Measurements from ENCODE around the gene NOX3. TPM values are rescaled to one million over a fixed set of nuclear protein-coding genes. Genes with fewer than 3 reads are reported as not detected.

The NOX3 gene
- total and polyA plus RNA-seq, 3 experiments from 2014 or later: not detected

DNA sequence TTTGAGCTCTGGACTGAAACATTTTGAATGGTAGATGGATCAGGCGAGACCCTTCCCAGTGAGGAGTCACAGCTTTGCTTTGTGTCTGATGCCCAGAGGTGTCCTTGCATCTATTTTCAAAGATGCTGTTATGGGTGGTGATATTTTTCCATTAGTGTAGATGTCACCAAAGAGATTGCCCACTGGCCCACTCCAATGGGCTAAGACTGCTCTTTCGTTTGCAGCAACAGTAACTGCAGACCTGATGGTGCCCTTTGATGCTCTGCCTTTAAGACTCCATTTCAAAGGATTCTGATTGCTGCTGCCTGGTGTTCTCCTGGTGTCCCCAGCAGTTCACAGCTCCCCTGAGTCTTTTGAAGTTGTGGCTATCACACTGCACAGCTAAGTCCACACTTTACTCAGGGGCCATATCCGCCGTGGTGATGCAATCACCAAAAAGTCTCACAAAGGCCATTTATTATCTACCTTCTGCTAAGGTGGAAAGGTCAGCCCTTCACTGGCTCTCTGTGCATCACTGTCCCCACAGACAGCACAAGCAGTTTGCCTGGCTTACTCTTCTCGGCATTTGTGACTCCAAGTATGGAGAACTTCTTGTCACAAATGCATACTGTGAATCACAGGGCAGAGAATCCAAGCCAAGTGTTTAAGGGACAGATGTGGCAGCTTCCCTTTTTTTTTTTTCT, 56.4 kb downstream of the NOX3 start:
- Histone ChIP-seq H3K36me3 (ENCODE audit: insufficient read depth, low read length) (no peaks in the 10 kb centered on the region), H3K27me3 (ENCODE audit: insufficient read depth, low read length, poor library complexity, severe bottlenecking) (no peaks in the 10 kb centered on the region), H3K4me1 (ENCODE audit: insufficient read depth, low read length) (no peaks in the 10 kb centered on the region), H3K27ac (ENCODE audit: low read depth, low read length) (no peak overlapping the region), H3K9me3 (ENCODE audit: low read length) (no peaks in the 10 kb centered on the region), H3K4me3 (ENCODE audit: low read length) (no peak overlapping the region)
- Mint-ChIP-seq H3K4me3 (no peak overlapping the region), H3K9me3 (no peaks in the 10 kb centered on the region), H3K4me1 (no peaks in the 10 kb centered on the region), H3K27ac (no peak overlapping the region), H3K36me3 (no peaks in the 10 kb centered on the region), H3K27me3 (peaks cover 0 to 11% of the 10 kb centered on the region in 2 donors)
- ChIA-PET CTCF (no interaction called here), POLR2A (no interaction called here)
- DNase-seq: no peak

DNA sequence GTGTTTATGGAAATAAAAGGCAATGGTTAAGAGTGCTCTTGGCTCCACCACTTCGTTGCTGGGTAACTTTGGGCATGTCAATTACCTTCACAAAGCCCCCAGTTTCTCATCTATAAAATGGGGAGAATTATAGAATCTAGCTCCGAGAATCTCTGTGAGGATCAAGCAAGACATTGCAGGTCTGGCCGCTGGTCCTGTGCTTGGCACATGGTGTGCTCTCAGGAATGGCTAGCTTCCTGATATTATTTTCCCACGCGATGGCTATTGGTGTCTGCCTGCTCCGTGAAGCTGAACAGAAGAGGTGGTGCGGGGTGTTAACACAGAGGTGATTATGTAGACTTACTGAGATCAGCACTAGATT, 57.0 kb downstream of the NOX3 start:
- Histone ChIP-seq H3K4me3 (ENCODE audit: low read length) (no peak overlapping the region), H3K27me3 (ENCODE audit: insufficient read depth, low read length, poor library complexity, severe bottlenecking) (no peaks in the 10 kb centered on the region), H3K4me1 (ENCODE audit: insufficient read depth, low read length) (no peaks in the 10 kb centered on the region), H3K27ac (ENCODE audit: low read depth, low read length) (no peak overlapping the region), H3K36me3 (ENCODE audit: insufficient read depth, low read length) (no peaks in the 10 kb centered on the region), H3K9me3 (ENCODE audit: low read length) (no peaks in the 10 kb centered on the region)
- ChIA-PET CTCF (no interaction called here), POLR2A (no interaction called here)
- Mint-ChIP-seq H3K27me3 (peaks cover 3 to 16% of the 10 kb centered on the region in 2 donors), H3K36me3 (no peaks in the 10 kb centered on the region), H3K27ac (no peak overlapping the region), H3K4me1 (no peaks in the 10 kb centered on the region), H3K9me3 (no peaks in the 10 kb centered on the region), H3K4me3 (no peak overlapping the region)
- DNase-seq: no peak

DNA sequence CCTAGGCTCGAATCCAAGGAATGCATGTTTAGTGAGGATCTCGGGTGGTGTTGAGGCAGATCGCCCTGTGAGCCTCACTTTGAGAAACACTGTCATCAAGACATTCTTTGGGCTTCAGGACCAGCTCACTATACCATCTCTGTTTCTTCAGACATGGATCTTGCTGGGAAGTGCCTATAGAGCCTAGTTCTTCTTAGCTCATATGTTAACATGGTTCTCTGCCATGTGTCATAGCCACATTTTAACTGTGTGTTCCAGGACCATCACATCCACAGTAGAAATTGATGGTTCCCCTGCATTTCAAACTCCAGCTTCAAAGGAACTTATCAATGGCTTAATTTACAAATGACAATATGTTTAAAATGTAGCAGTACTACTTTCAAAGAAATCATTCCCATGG, 57.4 kb downstream of the NOX3 start:
- Mint-ChIP-seq H3K9me3 (no peaks in the 10 kb centered on the region), H3K27me3 (peaks cover 4 to 18% of the 10 kb centered on the region in 2 donors), H3K27ac (no peak overlapping the region), H3K36me3 (no peaks in the 10 kb centered on the region), H3K4me3 (no peak overlapping the region), H3K4me1 (no peaks in the 10 kb centered on the region)
- H3K36me3 ChIP-seq (ENCODE audit: insufficient read depth, low read length): no peaks in the 10 kb centered on the region
- H3K27me3 ChIP-seq (ENCODE audit: insufficient read depth, low read length, poor library complexity, severe bottlenecking): no peaks in the 10 kb centered on the region
- CTCF ChIA-PET: no interaction called here
- no peaks in the 10 kb centered on the region for H3K4me1 ChIP-seq (ENCODE audit: insufficient read depth, low read length)
- no peak overlapping the region for H3K27ac ChIP-seq (ENCODE audit: low read depth, low read length)
- H3K4me3 ChIP-seq (ENCODE audit: low read length): no peak overlapping the region
- H3K9me3 ChIP-seq (ENCODE audit: low read length): no peaks in the 10 kb centered on the region
- POLR2A ChIA-PET: interaction anchor here (0.7 kb wide), 1 partner anchor 141 kb away, joined by 3 read pairs; no protein-coding TSS in a partner anchor
- no peak for DNase-seq

DNA sequence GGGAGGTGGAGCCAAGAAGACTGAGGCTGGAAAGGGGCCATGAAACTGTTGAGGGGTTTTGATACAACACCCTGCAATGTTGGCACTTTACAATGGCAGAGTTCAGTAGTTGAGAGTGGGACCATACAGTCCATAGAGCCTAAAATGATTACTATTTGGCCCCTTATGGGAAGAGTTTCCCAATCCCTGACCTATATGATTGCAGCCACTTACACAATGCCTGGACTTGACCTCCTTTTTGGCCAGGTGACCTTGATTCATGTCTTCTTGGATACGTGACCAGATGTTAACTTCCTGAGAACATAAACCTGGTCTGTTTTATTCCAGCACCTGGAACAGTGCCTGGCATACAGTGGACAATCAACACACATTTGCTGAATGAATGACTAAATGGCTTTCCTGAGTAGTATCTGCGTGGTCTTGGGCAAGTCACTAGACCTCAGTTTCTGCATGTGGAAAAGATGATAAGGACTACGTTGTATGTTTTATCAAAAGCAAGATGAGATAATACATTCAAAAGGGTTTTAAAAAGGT, 58.4 kb downstream of the NOX3 start:
- no peak overlapping the region for H3K27ac Mint-ChIP-seq
- no peaks in the 10 kb centered on the region for H3K4me1 Mint-ChIP-seq
- H3K27me3 Mint-ChIP-seq: peaks cover 4 to 22% of the 10 kb centered on the region in 2 donors

DNA sequence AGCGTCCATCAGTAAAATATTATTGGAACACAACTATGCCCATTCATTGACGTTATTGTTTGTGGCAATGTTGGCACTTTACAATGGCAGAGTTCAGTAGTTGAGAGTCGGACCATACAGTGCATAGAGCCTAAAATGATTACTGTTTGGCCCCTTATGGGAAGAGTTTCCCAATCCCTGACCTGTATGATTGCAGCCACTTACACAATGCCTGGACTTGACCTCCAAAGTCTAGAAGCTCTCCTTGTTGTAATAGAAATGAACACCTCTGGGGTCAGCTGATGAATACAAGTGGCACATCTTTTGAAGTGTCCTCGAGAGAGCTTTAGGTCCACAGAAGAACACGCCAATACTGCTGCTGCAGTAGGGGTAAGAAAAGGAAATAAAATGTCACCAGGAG, 59.0 kb downstream of the NOX3 start:
- Mint-ChIP-seq H3K27me3 (peaks cover 4 to 22% of the 10 kb centered on the region in 2 donors), H3K4me3 (no peak overlapping the region), H3K27ac (no peak overlapping the region), H3K36me3 (no peaks in the 10 kb centered on the region), H3K9me3 (no peaks in the 10 kb centered on the region), H3K4me1 (no peaks in the 10 kb centered on the region)
- DNase-seq: no peak
- CTCF ChIA-PET: no interaction called here
- no peaks in the 10 kb centered on the region for H3K36me3 ChIP-seq (ENCODE audit: insufficient read depth, low read length)
- POLR2A ChIA-PET: interaction anchor here (0.5 kb wide), 1 partner anchor 166 kb away, joined by 3 read pairs; no protein-coding TSS in a partner anchor
- no peak overlapping the region for H3K27ac ChIP-seq (ENCODE audit: low read depth, low read length)
- no peaks in the 10 kb centered on the region for H3K4me1 ChIP-seq (ENCODE audit: insufficient read depth, low read length)
- H3K27me3 ChIP-seq (ENCODE audit: insufficient read depth, low read length, poor library complexity, severe bottlenecking): no peaks in the 10 kb centered on the region
- no peaks in the 10 kb centered on the region for H3K9me3 ChIP-seq (ENCODE audit: low read length)
- H3K4me3 ChIP-seq (ENCODE audit: low read length): no peak overlapping the region

More for the DNA sequence above, 58.4 kb downstream of the NOX3 start:
- Histone ChIP-seq H3K4me1 (ENCODE audit: insufficient read depth, low read length) (no peaks in the 10 kb centered on the region), H3K27ac (ENCODE audit: low read depth, low read length) (no peak overlapping the region), H3K4me3 (ENCODE audit: low read length) (no peak overlapping the region), H3K27me3 (ENCODE audit: insufficient read depth, low read length, poor library complexity, severe bottlenecking) (no peaks in the 10 kb centered on the region), H3K36me3 (ENCODE audit: insufficient read depth, low read length) (no peaks in the 10 kb centered on the region), H3K9me3 (ENCODE audit: low read length) (no peaks in the 10 kb centered on the region)
- no peaks in the 10 kb centered on the region for H3K36me3 Mint-ChIP-seq
- no peak overlapping the region for H3K4me3 Mint-ChIP-seq
- CTCF ChIA-PET: no interaction called here
- no peak for DNase-seq
- H3K9me3 Mint-ChIP-seq: no peaks in the 10 kb centered on the region
- POLR2A ChIA-PET: no interaction called here

DNA sequence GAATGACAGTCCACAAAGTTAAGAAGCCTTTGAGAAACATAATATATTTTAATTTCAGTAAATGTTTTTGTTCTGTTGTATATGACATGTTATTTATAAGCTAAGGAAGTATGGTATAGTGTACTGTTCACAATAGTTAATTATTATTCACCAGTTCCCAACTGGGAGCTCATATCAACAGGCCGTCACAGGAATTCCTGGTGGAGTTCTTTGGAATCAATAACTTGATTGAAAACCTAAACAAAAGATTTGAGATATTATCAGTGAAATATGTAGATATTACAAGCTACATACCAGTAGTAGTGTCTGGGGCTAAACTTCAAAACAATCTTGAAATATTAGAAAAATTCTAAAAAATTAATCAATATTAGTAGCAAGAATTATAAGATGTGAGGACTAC, 60.3 kb downstream of the NOX3 start:
- no peaks in the 10 kb centered on the region for H3K27me3 ChIP-seq (ENCODE audit: insufficient read depth, low read length, poor library complexity, severe bottlenecking)
- H3K27ac Mint-ChIP-seq: no peak overlapping the region

DNA sequence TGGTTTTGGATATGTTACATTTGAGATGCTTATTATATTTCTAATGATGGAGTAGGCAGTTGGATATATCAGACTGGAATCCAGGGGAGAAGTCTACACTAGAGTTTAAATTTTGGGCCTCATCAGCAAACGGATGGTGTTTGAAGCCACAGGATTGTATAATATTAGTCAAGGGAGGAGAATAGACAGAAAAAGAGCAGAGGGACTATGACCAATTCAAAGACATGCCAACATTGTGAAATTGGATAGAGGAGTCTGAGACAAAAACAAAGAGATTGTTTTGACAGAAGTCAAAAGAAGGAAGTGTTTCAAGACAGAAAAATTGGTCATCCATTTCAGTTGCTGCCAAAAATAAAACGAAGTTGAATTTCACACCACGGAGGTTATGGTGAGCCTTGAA, 66.5 kb downstream of the NOX3 start:
- Mint-ChIP-seq H3K27ac (no peak overlapping the region), H3K9me3 (no peaks in the 10 kb centered on the region), H3K27me3 (peaks cover 7 to 42% of the 10 kb centered on the region in 2 donors), H3K4me3 (no peak overlapping the region), H3K4me1 (peaks cover 0 to 2% (median 0%) of the 10 kb centered on the region in 3 donors), H3K36me3 (no peaks in the 10 kb centered on the region)
- no peak for DNase-seq
- no peak overlapping the region for H3K4me3 ChIP-seq (ENCODE audit: low read length)
- H3K9me3 ChIP-seq (ENCODE audit: low read length): no peaks in the 10 kb centered on the region
- no peaks in the 10 kb centered on the region for H3K27me3 ChIP-seq (ENCODE audit: insufficient read depth, low read length, poor library complexity, severe bottlenecking)
- ChIA-PET CTCF (no interaction called here), POLR2A (no interaction called here)
- H3K27ac ChIP-seq (ENCODE audit: low read depth, low read length): no peak overlapping the region
- no peaks in the 10 kb centered on the region for H3K4me1 ChIP-seq (ENCODE audit: insufficient read depth, low read length)
- no peaks in the 10 kb centered on the region for H3K36me3 ChIP-seq (ENCODE audit: insufficient read depth, low read length)

More for the DNA sequence above, 60.3 kb downstream of the NOX3 start:
- Mint-ChIP-seq H3K9me3 (no peaks in the 10 kb centered on the region), H3K4me3 (no peak overlapping the region), H3K36me3 (no peaks in the 10 kb centered on the region), H3K27me3 (peaks cover 7 to 22% of the 10 kb centered on the region in 2 donors), H3K4me1 (no peaks in the 10 kb centered on the region)
- H3K36me3 ChIP-seq (ENCODE audit: insufficient read depth, low read length): no peaks in the 10 kb centered on the region
- H3K27ac ChIP-seq (ENCODE audit: low read depth, low read length): no peak overlapping the region
- POLR2A ChIA-PET: no interaction called here
- CTCF ChIA-PET: no interaction called here
- H3K4me1 ChIP-seq (ENCODE audit: insufficient read depth, low read length): no peaks in the 10 kb centered on the region
- no peak for DNase-seq
- H3K4me3 ChIP-seq (ENCODE audit: low read length): no peak overlapping the region
- no peaks in the 10 kb centered on the region for H3K9me3 ChIP-seq (ENCODE audit: low read length)

DNA sequence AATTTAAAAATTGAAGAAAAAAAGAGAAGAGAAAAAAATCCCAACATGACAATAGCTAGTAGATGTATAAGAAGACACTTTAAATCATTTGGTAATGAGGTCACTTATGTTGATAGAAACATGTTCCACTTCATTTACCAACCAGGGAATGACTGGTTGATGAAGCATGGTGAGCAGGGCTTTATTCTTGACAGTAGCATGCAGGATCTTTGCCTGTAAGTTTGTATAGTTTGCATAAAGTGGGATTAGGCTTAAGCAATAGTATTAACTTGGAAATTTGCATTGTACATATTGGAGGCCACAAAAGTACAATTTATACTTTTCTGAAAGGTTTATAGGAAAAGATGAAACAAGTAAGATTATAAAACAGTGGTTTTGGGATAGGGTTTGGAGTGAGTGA, 67.0 kb downstream of the NOX3 start:
- ChIA-PET POLR2A (no interaction called here), CTCF (interaction anchor here (1.6 kb wide), 1 partner anchor 9 kb away, joined by 3 read pairs; no protein-coding TSS in a partner anchor)
- Histone ChIP-seq H3K4me1 (ENCODE audit: insufficient read depth, low read length) (no peaks in the 10 kb centered on the region), H3K27ac (ENCODE audit: low read depth, low read length) (no peak overlapping the region), H3K4me3 (ENCODE audit: low read length) (no peak overlapping the region), H3K9me3 (ENCODE audit: low read length) (no peaks in the 10 kb centered on the region), H3K36me3 (ENCODE audit: insufficient read depth, low read length) (no peaks in the 10 kb centered on the region), H3K27me3 (ENCODE audit: insufficient read depth, low read length, poor library complexity, severe bottlenecking) (no peaks in the 10 kb centered on the region)
- Mint-ChIP-seq H3K9me3 (no peaks in the 10 kb centered on the region), H3K36me3 (no peaks in the 10 kb centered on the region), H3K27me3 (peaks cover 4 to 42% of the 10 kb centered on the region in 2 donors), H3K4me3 (no peak overlapping the region), H3K4me1 (peaks cover 0 to 2% (median 0%) of the 10 kb centered on the region in 3 donors), H3K27ac (no peak overlapping the region)
- no peak for DNase-seq
